DLD1 (cell line): ENCODE data around the gene MYBPHL.

Experiments used
- in situ Hi-C: cut with HindIII; loops from 2 replicates; pipeline ENCODE4 v1.10.0; 2017; ENCODE audit warnings: low sequenced_read_pairs

Gene MYBPHL

GRCh38 chr1:109306832-109307273, at the start of gene MYBPHL:
Gene MYBPHL (minus strand): TSS chr1:109307011. CDS start chr1:109306991, 20 bp downstream.
- in situ Hi-C loops, result no loop called here

- in situ Hi-C loops, result no loop called here
Observed at GRCh38 chr1:109356505-109356904, 49.7 kb upstream of the MYBPHL start.

GRCh38 chr1:109354929-109355328, 48.1 kb upstream of the MYBPHL start:
- in situ Hi-C loops, result no loop called here

GRCh38 chr1:109351457-109351856, 44.6 kb upstream of the MYBPHL start:
- in situ Hi-C loops, result no loop called here

DNA sequence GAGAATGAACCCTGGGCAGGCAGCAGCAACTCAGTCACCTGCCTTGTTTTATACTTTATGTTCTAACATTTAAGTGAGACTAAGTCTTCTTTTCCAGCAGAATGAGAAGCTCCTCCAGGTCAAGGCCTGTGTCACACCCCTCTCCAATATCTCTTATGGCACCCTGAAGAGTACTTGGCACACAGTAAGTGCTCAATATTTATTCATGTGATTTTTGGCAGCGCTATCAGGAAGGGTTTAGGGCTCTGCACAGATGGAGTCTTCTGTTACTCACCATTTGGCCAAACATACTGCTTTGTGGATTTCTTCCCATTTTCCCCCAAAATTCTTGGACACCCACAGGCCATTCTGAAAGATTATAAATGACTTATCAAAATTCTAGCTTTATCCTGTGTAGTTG, 43.8 kb upstream of the MYBPHL start:
- in situ Hi-C loops, result no loop called here

GRCh38 chr1:109350182-109350581, 43.4 kb upstream of the MYBPHL start:
- in situ Hi-C loops, result no loop called here

GRCh38 chr1:109347511-109347910, 40.7 kb upstream of the MYBPHL start:
- in situ Hi-C loops, result loop anchor here (10.0 kb wide), 1 partner anchor 183 kb away; no protein-coding TSS in a partner anchor

DNA sequence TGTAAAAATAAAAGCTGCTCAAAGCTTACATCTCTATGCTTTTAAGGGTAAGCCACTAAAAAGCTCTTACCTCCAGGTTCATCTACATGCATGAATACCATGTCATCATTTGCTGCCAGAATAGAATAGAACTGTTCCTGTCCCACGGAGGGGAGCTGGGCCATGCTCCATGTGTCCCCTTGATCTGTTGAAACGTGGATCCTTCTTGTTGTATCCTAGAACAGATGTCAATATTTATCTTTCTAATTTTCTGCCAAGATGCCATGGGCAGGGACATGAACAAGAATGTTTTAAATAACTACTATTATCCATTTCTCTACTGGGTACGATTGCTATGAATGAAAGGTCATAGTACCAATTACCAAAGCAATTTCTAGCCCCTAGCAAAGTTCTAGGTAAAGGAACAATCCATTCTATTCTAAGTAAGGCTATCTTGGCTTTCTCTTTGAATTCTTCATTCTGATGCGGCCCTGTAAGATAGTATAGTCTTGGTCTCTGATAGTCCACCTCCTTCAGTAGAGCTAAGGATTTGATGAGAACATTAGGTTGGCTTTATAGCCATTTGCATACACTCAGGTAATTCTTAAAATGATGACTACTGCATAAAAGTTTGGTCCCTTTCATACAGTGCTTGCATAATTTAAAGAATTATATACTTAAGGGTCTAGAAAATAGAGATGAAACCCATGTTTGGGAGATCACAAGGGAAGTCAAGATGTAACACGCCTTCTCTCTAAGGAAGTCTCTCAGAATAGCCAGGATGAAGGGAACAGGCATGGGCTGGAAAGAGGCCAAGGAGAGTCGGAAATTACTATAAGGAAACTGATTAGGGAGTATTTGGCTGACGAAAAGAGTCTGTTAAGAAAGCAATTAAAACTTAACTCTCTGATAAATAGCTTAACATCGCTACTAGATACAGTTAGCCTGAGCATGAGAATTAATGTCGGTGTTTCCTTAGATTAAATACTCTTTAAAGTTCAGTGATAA, 35.4 kb upstream of the MYBPHL start:
- in situ Hi-C loops, result loop anchor here (10.0 kb wide), 1 partner anchor 177 kb away; no protein-coding TSS in a partner anchor

DNA sequence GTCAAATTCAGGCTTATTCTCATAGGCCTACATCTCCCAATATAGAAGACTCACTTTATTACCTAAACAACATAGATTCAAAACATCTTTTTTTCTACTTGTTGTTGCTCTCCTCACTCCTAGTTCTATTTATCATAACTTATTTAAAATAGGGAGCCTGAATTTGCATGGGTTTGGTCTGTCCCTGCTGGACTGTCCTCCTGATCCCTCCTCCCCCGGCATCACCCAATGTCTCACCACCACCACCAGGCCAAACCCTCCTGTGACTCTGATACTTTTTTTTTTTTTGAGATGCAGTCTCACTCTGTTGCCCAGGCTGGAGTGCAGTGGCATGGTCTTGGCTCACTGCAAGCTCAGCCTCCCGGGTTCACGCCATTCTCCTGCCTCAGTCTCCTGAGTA, 31.8 kb upstream of the MYBPHL start:
- in situ Hi-C loops, result no loop called here

DNA sequence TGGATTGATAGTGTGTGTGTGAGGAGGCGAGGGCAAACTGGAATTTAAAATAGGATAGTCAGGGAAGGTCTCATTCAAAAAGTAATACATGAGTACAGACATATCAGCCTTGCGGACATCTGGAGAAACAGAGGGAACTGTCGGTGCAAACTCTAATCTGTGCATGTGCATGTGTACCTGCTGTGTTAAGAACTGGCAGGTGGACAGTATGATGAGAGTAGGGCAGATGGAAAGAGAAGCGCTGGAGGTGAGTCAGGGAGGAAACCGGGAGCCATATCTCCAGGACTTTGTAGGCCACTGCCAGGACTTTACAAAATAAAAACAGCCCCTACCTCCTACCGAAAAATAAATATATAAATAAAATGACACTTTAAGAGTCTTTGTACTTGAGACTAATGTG, 31.3 kb upstream of the MYBPHL start:
- in situ Hi-C loops, result no loop called here

- in situ Hi-C loops, result no loop called here
Observed at GRCh38 chr1:109335091-109335490, 28.3 kb upstream of the MYBPHL start.

DNA sequence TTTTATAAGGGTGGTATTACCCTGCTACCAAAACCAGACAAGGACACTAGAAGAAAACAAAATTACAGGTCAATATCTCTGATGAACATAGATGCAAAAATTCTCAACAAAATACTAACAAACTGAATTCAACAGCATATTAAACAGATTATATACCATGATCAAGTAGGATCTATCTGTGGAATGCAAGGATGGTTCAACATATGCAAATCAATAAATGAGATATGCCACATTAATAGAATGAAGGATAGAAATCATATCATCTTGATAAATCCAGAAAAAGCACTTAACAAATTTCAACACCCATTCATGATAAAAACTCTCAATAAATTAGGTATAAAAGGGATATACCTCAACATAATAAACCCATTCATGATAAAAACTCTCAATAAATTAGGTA, 24.3 kb upstream of the MYBPHL start:
- in situ Hi-C loops, result no loop called here

- in situ Hi-C loops, result no loop called here
Observed at GRCh38 chr1:109327285-109327684, 20.5 kb upstream of the MYBPHL start.

- in situ Hi-C loops, result no loop called here
Observed at GRCh38 chr1:109322974-109323373, 16.2 kb upstream of the MYBPHL start.

GRCh38 chr1:109319114-109319513, 12.3 kb upstream of the MYBPHL start:
- in situ Hi-C loops, result no loop called here

GRCh38 chr1:109316506-109316905, 9.7 kb upstream of the MYBPHL start:
- in situ Hi-C loops, result no loop called here

GRCh38 chr1:109315288-109315687, 8.5 kb upstream of the MYBPHL start:
- in situ Hi-C loops, result no loop called here

DNA sequence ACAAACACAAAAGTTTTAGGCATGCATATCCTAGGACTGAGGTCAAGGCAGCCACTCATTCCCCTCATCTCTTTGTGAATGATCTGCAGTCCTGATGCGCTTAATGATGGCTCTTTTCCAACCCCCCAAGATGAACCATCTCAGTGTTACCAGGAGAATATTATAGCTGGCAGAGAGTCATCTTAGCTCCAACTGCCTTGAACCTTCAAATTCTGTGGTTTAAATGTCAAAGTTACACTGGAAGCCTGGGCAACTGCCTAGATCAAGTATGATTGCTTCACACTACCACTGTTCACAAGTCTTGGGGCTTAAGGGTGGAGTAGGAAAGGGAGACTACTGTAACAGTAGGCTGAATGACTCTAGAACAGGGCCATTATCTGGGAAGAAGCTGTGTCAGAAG, 8.0 kb upstream of the MYBPHL start:
- in situ Hi-C loops, result no loop called here

DNA sequence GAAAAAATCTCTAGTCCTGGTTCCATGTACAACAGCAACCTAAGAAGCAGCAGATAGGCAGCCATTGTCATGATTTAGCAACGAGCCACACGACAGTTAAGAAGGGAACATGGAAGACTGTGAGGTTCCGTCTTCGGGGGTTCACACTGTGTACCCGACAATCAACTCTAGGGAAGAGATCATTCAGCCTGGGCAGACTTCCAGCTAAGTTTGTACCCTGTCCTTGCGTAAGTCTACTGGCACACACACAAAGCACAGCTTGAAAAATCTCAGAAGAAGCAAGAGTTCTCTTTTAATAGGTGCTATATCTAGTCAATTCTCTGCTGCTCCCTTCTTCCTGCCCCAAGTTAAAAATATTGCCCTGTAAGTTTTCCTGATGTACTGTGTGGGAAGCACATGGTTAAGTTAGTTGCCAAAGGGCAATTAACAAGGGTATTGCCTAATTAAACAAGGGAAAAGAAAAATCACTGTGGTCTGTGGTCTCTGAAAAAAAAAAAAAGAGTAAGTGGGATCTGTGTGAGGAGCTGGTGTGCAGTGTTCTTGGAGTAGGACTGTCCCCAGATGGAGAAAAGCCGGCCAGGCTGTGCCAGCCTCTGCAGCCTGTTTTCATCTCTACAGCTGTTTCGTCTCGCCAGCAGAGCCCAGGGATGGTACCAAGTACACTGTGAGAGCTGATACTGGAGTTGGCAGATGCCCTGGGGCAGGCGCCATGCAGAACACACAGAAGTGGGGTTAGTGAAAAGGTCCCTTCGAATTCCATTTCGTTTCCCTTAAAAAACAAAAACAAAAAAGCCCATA, 6.4 kb upstream of the MYBPHL start:
- in situ Hi-C loops, result no loop called here

- in situ Hi-C loops, result no loop called here
Observed at GRCh38 chr1:109312246-109312645, 5.4 kb upstream of the MYBPHL start.

GRCh38 chr1:109309347-109309746, 2.5 kb upstream of the MYBPHL start:
- in situ Hi-C loops, result no loop called here
